ENCODE data around the gene NCK1. TPM values are rescaled to one million over a fixed set of nuclear protein-coding genes. Genes with fewer than 3 reads are reported as not detected.
A peak's percentile ranks its signal among the peaks of the same experiment; 100 is the strongest.

NCK1 gene
- total RNA-seq, 1 donor from 2014 or later, result 43.7 TPM

- Histone ChIP-seq H3K4me3 (ENCODE audit: insufficient read depth, low read depth, low read length) (no peak overlapping the region), H2AFZ (ENCODE audit: low read depth, low read length) (no peak overlapping the region), H3K79me2 (ENCODE audit: insufficient read depth, low read length) (peaks cover 21% of the 10 kb centered on the region), H3K9ac (ENCODE audit: low read length) (no peak overlapping the region), H3K9me3 (ENCODE audit: insufficient read depth, low read depth, low read length) (no peaks in the 10 kb centered on the region), H3K4me1 (ENCODE audit: insufficient read depth, low read length) (peaks cover 5% of the 10 kb centered on the region), H4K20me1 (ENCODE audit: insufficient read depth, low read length) (peaks cover 11% of the 10 kb centered on the region), H3K4me2 (ENCODE audit: low read length) (no peak overlapping the region), H3K36me3 (ENCODE audit: insufficient read depth, low read length) (peaks cover 3% of the 10 kb centered on the region), H3K27ac (ENCODE audit: low read depth, low read length) (no peak overlapping the region), H3K27me3 (ENCODE audit: insufficient read depth, low read length) (no peaks in the 10 kb centered on the region)
- FAIRE-seq, result no peak
- Mint-ChIP-seq H3K27me3 (ENCODE audit: low read depth, unreplicated experiment) (no peaks in the 10 kb centered on the region), H3K9me3 (ENCODE audit: unreplicated experiment) (no peaks in the 10 kb centered on the region), H3K36me3 (ENCODE audit: low read depth, unreplicated experiment) (peaks cover 13% of the 10 kb centered on the region), H3K27ac (ENCODE audit: unreplicated experiment) (no peak overlapping the region), H3K4me1 (ENCODE audit: low read depth, unreplicated experiment) (peaks cover 17% of the 10 kb centered on the region), H3K4me3 (ENCODE audit: unreplicated experiment) (no peak overlapping the region)
- TF ChIP-seq EZH2 (IDR thresholded peaks at IDR 0.05; ENCODE audit: insufficient read depth, low read length) (no peak), CTCF (IDR thresholded peaks at IDR 0.05; ENCODE audit: insufficient read depth, low read depth, low read length) (no peak)
- no peak for DNase-seq (ENCODE audit: low read depth)
Measured at GRCh38 chr3:136932978-136933772, 71.2 kb downstream of the NCK1 start.

GRCh38 chr3:136937175-136937574 is 75.2 kb downstream of the NCK1 start:
- Histone ChIP-seq H3K27ac (ENCODE audit: low read depth, low read length) (no peak overlapping the region), H3K4me2 (ENCODE audit: low read length) (no peak overlapping the region), H2AFZ (ENCODE audit: low read depth, low read length) (no peak overlapping the region), H3K27me3 (ENCODE audit: insufficient read depth, low read length) (no peaks in the 10 kb centered on the region), H3K79me2 (ENCODE audit: insufficient read depth, low read length) (peaks cover 42% of the 10 kb centered on the region), H3K36me3 (ENCODE audit: insufficient read depth, low read length) (no peaks in the 10 kb centered on the region), H4K20me1 (ENCODE audit: insufficient read depth, low read length) (peaks cover 12% of the 10 kb centered on the region), H3K9me3 (ENCODE audit: insufficient read depth, low read depth, low read length) (no peaks in the 10 kb centered on the region), H3K4me1 (ENCODE audit: insufficient read depth, low read length) (peaks cover 7% of the 10 kb centered on the region), H3K4me3 (ENCODE audit: insufficient read depth, low read depth, low read length) (no peak overlapping the region), H3K9ac (ENCODE audit: low read length) (no peak overlapping the region)
- H3K27me3 Mint-ChIP-seq (ENCODE audit: low read depth, unreplicated experiment), result no peaks in the 10 kb centered on the region
- no peak for TF ChIP-seq CTCF (IDR thresholded peaks at IDR 0.05; ENCODE audit: insufficient read depth, low read depth, low read length)
- no peak for TF ChIP-seq EZH2 (IDR thresholded peaks at IDR 0.05; ENCODE audit: insufficient read depth, low read length)
- H3K4me3 Mint-ChIP-seq (ENCODE audit: unreplicated experiment), result no peak overlapping the region
- H3K9me3 Mint-ChIP-seq (ENCODE audit: unreplicated experiment), result no peaks in the 10 kb centered on the region
- no peak for DNase-seq (ENCODE audit: low read depth)
- peaks cover 24% of the 10 kb centered on the region for H3K4me1 Mint-ChIP-seq (ENCODE audit: low read depth, unreplicated experiment)
- H3K36me3 Mint-ChIP-seq (ENCODE audit: low read depth, unreplicated experiment), result peaks cover 12% of the 10 kb centered on the region
- no peak for FAIRE-seq
- no peak overlapping the region for H3K27ac Mint-ChIP-seq (ENCODE audit: unreplicated experiment)

- H3K9ac ChIP-seq (ENCODE audit: low read length), result no peak overlapping the region
Measured at GRCh38 chr3:136937851-136938250, 75.8 kb downstream of the NCK1 start.

More at GRCh38 chr3:136937851-136938250, 75.8 kb downstream of the NCK1 start:
- Histone ChIP-seq H3K36me3 (ENCODE audit: insufficient read depth, low read length) (no peaks in the 10 kb centered on the region), H4K20me1 (ENCODE audit: insufficient read depth, low read length) (peaks cover 19% of the 10 kb centered on the region), H3K4me1 (ENCODE audit: insufficient read depth, low read length) (peaks cover 7% of the 10 kb centered on the region), H3K27ac (ENCODE audit: low read depth, low read length) (no peak overlapping the region), H3K27me3 (ENCODE audit: insufficient read depth, low read length) (no peaks in the 10 kb centered on the region), H2AFZ (ENCODE audit: low read depth, low read length) (no peak overlapping the region), H3K79me2 (ENCODE audit: insufficient read depth, low read length) (peaks cover 45% of the 10 kb centered on the region), H3K9me3 (ENCODE audit: insufficient read depth, low read depth, low read length) (no peaks in the 10 kb centered on the region), H3K4me2 (ENCODE audit: low read length) (no peak overlapping the region), H3K4me3 (ENCODE audit: insufficient read depth, low read depth, low read length) (no peak overlapping the region)
- peaks cover 28% of the 10 kb centered on the region for H3K4me1 Mint-ChIP-seq (ENCODE audit: low read depth, unreplicated experiment)
- H3K36me3 Mint-ChIP-seq (ENCODE audit: low read depth, unreplicated experiment), result peaks cover 12% of the 10 kb centered on the region
- DNase-seq (ENCODE audit: low read depth) (no peak), FAIRE-seq (no peak)
- H3K9me3 Mint-ChIP-seq (ENCODE audit: unreplicated experiment), result no peaks in the 10 kb centered on the region
- no peaks in the 10 kb centered on the region for H3K27me3 Mint-ChIP-seq (ENCODE audit: low read depth, unreplicated experiment)
- H3K27ac Mint-ChIP-seq (ENCODE audit: unreplicated experiment), result peak overlapping the region; percentile 63
- TF ChIP-seq CTCF (IDR thresholded peaks at IDR 0.05; ENCODE audit: insufficient read depth, low read depth, low read length) (no peak), EZH2 (IDR thresholded peaks at IDR 0.05; ENCODE audit: insufficient read depth, low read length) (no peak)
- H3K4me3 Mint-ChIP-seq (ENCODE audit: unreplicated experiment), result peak overlapping the region; percentile 58
